ENCODE data around the gene POC1A.

The POC1A gene

DNA sequence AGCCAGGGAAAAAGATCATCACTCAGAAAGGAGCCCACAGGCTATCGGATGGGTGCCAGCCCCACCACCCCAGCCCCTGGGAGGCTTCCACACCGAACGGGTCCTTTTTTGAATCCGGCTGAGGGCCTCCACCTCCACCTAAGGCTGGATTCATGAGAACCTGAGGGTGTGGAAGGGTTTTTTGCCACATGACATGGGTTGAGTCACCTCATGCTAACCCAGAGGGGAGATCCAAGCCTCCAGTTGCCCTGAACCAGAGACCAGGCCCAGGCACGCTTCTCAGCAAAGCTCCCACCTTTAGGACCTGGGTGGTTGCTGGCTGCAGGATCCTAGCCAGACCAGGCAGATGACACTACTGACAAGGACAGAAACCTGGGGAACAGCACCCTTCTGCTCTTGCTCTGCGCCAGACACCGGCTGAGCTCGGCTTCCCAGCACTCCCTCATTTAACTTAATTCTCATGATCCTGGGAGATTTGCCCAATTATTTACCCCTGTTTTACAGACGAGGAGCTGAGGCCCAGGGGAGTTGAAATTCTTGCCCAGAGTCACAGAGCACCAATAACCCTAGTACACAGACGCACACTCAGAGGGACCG lies 123.4 kb downstream of the POC1A start:
- no CpG with 5 or more reads among the region's 11 CpGs for WGBS (ENCODE audit: insufficient coverage, insufficient read length)
- Histone ChIP-seq H3K4me1 (ENCODE audit: control insufficient read depth, insufficient read depth, low read length) (no peaks in the 10 kb centered on the region), H3K36me3 (ENCODE audit: control insufficient read depth, insufficient read depth, low read length) (no peaks in the 10 kb centered on the region), H3K27me3 (ENCODE audit: control insufficient read depth, insufficient read depth, low read length) (no peaks in the 10 kb centered on the region), H3K4me3 (ENCODE audit: low read length) (no peak overlapping the region), H3K27ac (ENCODE audit: low read length) (no peak overlapping the region), H3K9me3 (ENCODE audit: control insufficient read depth, insufficient read depth, low read length) (no peaks in the 10 kb centered on the region)
- no peak for DNase-seq (ENCODE audit: low read depth, low spot score)

DNA sequence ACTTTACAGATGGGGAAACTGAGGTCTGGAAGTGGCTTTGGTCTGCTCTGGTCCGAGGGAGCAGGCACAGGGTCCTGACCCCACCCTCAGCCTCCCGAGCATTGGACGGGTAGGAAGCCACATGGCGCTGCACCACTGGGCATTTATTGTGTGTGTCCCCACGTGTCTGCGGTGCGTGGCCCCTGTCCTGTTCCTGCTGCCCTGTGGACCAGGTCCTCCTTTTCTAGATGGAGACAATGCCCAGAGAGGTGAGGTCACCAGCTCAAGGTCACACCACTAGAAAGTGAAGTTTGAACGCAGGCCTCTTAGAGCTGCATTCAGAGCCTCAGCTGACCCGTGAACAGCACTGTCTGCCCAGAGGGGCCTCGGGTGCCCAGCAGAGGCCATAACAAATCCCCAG lies 124.7 kb downstream of the POC1A start:
- Histone ChIP-seq H3K36me3 (ENCODE audit: control insufficient read depth, insufficient read depth, low read length) (no peaks in the 10 kb centered on the region), H3K4me1 (ENCODE audit: control insufficient read depth, insufficient read depth, low read length) (no peaks in the 10 kb centered on the region), H3K4me3 (ENCODE audit: low read length) (no peak overlapping the region), H3K27me3 (ENCODE audit: control insufficient read depth, insufficient read depth, low read length) (no peaks in the 10 kb centered on the region), H3K9me3 (ENCODE audit: control insufficient read depth, insufficient read depth, low read length) (no peaks in the 10 kb centered on the region), H3K27ac (ENCODE audit: low read length) (no peak overlapping the region)
- no CpG with 5 or more reads among the region's 10 CpGs for WGBS (ENCODE audit: insufficient coverage, insufficient read length)
- no peak for DNase-seq (ENCODE audit: low read depth, low spot score)

- Histone ChIP-seq H3K27ac (ENCODE audit: low read length) (no peak overlapping the region), H3K4me3 (ENCODE audit: low read length) (no peak overlapping the region), H3K36me3 (ENCODE audit: control insufficient read depth, insufficient read depth, low read length) (no peaks in the 10 kb centered on the region), H3K9me3 (ENCODE audit: control insufficient read depth, insufficient read depth, low read length) (no peaks in the 10 kb centered on the region), H3K4me1 (ENCODE audit: control insufficient read depth, insufficient read depth, low read length) (no peaks in the 10 kb centered on the region), H3K27me3 (ENCODE audit: control insufficient read depth, insufficient read depth, low read length) (no peaks in the 10 kb centered on the region)
- no CpG with 5 or more reads among the region's 9 CpGs for WGBS (ENCODE audit: insufficient coverage, insufficient read length)
- DNase-seq (ENCODE audit: low read depth, low spot score), result no peak
These were observed 125.2 kb downstream of the POC1A start for GRCh38 chr3:52029053-52029452.

DNA sequence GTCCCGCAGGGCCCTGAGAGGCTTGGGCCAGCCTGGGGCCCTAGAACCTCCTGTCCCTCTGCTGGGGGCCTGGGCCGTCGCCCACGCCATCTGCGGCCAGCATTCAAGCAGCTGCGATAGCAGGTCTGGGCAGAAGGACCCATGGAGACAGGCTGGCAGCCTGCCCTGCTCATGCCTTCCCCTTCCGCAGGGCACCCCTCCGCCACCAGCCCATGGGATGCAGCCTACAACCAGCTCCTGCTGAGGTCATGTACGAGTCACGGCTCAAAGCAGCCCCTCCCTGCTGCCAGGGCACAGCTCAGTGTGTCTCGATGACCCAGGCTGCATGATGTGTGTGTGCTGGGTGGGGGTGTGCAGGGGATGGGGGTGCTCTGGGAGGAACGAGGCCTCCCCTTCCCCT lies 125.7 kb downstream of the POC1A start:
- no peaks in the 10 kb centered on the region for H3K36me3 ChIP-seq (ENCODE audit: control insufficient read depth, insufficient read depth, low read length)
- H3K27me3 ChIP-seq (ENCODE audit: control insufficient read depth, insufficient read depth, low read length), result no peaks in the 10 kb centered on the region
- H3K9me3 ChIP-seq (ENCODE audit: control insufficient read depth, insufficient read depth, low read length), result no peaks in the 10 kb centered on the region
- DNase-seq (ENCODE audit: low read depth, low spot score), result no peak
- no peak overlapping the region for H3K4me3 ChIP-seq (ENCODE audit: low read length)
- no CpG with 5 or more reads among the region's 12 CpGs for WGBS (ENCODE audit: insufficient coverage, insufficient read length)
- no peaks in the 10 kb centered on the region for H3K4me1 ChIP-seq (ENCODE audit: control insufficient read depth, insufficient read depth, low read length)
- no peak overlapping the region for H3K27ac ChIP-seq (ENCODE audit: low read length)

- Histone ChIP-seq H3K4me1 (ENCODE audit: control insufficient read depth, insufficient read depth, low read length) (no peaks in the 10 kb centered on the region), H3K9me3 (ENCODE audit: control insufficient read depth, insufficient read depth, low read length) (no peaks in the 10 kb centered on the region), H3K27me3 (ENCODE audit: control insufficient read depth, insufficient read depth, low read length) (no peaks in the 10 kb centered on the region), H3K36me3 (ENCODE audit: control insufficient read depth, insufficient read depth, low read length) (no peaks in the 10 kb centered on the region), H3K27ac (ENCODE audit: low read length) (no peak overlapping the region), H3K4me3 (ENCODE audit: low read length) (no peak overlapping the region)
- no CpG with 5 or more reads among the region's 4 CpGs for WGBS (ENCODE audit: insufficient coverage, insufficient read length)
- no peak for DNase-seq (ENCODE audit: low read depth, low spot score)
These were observed 128.2 kb downstream of the POC1A start for GRCh38 chr3:52026041-52026440.

- Histone ChIP-seq H3K27me3 (ENCODE audit: control insufficient read depth, insufficient read depth, low read length) (no peaks in the 10 kb centered on the region), H3K27ac (ENCODE audit: low read length) (no peak overlapping the region), H3K36me3 (ENCODE audit: control insufficient read depth, insufficient read depth, low read length) (no peaks in the 10 kb centered on the region), H3K9me3 (ENCODE audit: control insufficient read depth, insufficient read depth, low read length) (no peaks in the 10 kb centered on the region), H3K4me3 (ENCODE audit: low read length) (no peak overlapping the region), H3K4me1 (ENCODE audit: control insufficient read depth, insufficient read depth, low read length) (no peaks in the 10 kb centered on the region)
- WGBS (ENCODE audit: insufficient coverage, insufficient read length), result no CpG with 5 or more reads among the region's 7 CpGs
- DNase-seq (ENCODE audit: low read depth, low spot score), result no peak
These were observed 128.8 kb downstream of the POC1A start for GRCh38 chr3:52025453-52025852.

All from iPS DF 6.9 (cell line).